Mucosa of descending colon (tissue), 3 donors: ENCODE data around the gene BCAN. TPM values are rescaled to one million over a fixed set of nuclear protein-coding genes. Genes with fewer than 3 reads are reported as not detected.
A peak's percentile ranks its signal among the peaks of the same experiment; 100 is the strongest.
"Not testable (repeated sequence)": the region's sequence is repeated elsewhere in the genome, so short reads cannot be mapped to it uniquely, and the experiment has no call there.

Experiments used
- ATAC-seq: fragments of 200-7000 bp; cut with Tn5 transposase; one replicate; pipeline ENCODE4 v1.9.1; 2020; ENCODE audit warnings: mild to moderate bottlenecking, moderate library complexity
- DNase-seq, 3 donors: peaks; one replicate each; pipeline ENCODE4 v3.0.0-alpha.2; 2020
- H3K36me3 ChIP-seq: fragments of 200-600 bp; one replicate; pipeline ENCODE4 v1.8.0; 2021; ENCODE audit warnings: low read depth, mild to moderate bottlenecking
- H3K4me1 ChIP-seq: fragments of 200-600 bp; one replicate; pipeline ENCODE4 v1.8.0; 2021; ENCODE audit warnings: low read depth, mild to moderate bottlenecking
- H3K4me3 ChIP-seq: fragments of 200-600 bp; one replicate; pipeline ENCODE4 v1.8.0; 2021; ENCODE audit warnings: mild to moderate bottlenecking
- H3K9me3 ChIP-seq: fragments of 200-600 bp; one replicate; pipeline ENCODE4 v1.8.0; 2021; ENCODE audit warnings: mild to moderate bottlenecking
- CTCF ChIP-seq: fragments of 200-600 bp; IDR thresholded peaks from one replicate; pipeline ENCODE4 v1.8.0; 2022; ENCODE audit warnings: antibody characterized with exemption, mild to moderate bottlenecking
- intact Hi-C, 2 donors: fragments of 100-400 bp; cut with DNase I in 1 of 2; cut with micrococcal nuclease in 1 of 2; formaldehyde crosslinking; loops; one replicate each; pipeline versions ENCODE4 v1.11.0 to v1.11.1; 2022; cut with DNase I, micrococcal nuclease
- total RNA-seq, 3 donors: library from RNA; stranded (reverse); fragmentation: NEBNext Ultra II Directional in 2 of 3; extraction: Animal tissue kit (Norgen Biotek cat#: 25700) in 2 of 3; gene quantifications; one replicate each; pipeline versions ENCODE4 v1.2.1 to v1.2.4, GENCODE V29; 2021 to 2023
- donor health status: DM: no; HTN: no; CAD: no; lungs with moderate emphysema.
- donor health status: DM: no; HTN: no; CAD: no.
- donor health status: DM: no; HTN: yes; CAD: no.

Gene BCAN
- total RNA-seq, 3 donors from 2014 or later: 0.14 to 0.79 TPM; not detected in 1

DNA sequence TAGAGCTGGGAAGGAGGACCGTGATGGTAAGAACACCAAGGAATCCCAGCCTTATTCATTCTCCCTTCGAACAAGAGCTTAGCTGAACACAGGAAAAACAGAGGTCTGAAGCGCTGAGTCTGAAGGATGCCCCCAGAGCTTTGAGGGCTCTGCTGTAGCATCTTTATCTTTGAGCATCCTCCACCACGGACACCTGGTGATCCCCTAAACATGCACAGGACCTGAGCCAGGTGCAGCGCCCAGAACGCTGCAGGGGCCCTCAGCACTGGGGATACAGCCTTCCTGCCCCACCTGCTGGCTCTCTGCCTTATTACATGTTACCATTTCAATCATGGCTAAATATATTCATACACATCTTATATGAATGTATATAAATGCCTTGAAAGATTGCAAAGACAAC lies 32.9 kb upstream of the BCAN start:
- no peak overlapping the region for H3K4me3 ChIP-seq
- no peaks in the 10 kb centered on the region for H3K9me3 ChIP-seq
- TF ChIP-seq CTCF: no peak
- peaks cover 4% of the 10 kb centered on the region for H3K36me3 ChIP-seq
- intact Hi-C loops: loop anchor here (10.0 kb wide), 2 partner anchors 124 to 154 kb away; no protein-coding TSS in a partner anchor
- DNase-seq (peak in 1 of 3 donors; percentile 74), ATAC-seq (peak; percentile 83)
- H3K4me1 ChIP-seq: no peaks in the 10 kb centered on the region

GRCh38 chr1:156610072-156610471 lies 31.8 kb upstream of the BCAN start:
- not testable (repeated sequence) for ATAC-seq

GRCh38 chr1:156612666-156613065 lies 29.3 kb upstream of the BCAN start:
- peaks cover 4% of the 10 kb centered on the region for H3K36me3 ChIP-seq
- DNase-seq (no peak), ATAC-seq (no peak)
- H3K4me3 ChIP-seq: no peak overlapping the region
- H3K9me3 ChIP-seq: no peaks in the 10 kb centered on the region
- intact Hi-C loops: loop anchor here in 1 of 2 donors (10.0 kb wide), 1 partner anchor 228 kb away; no protein-coding TSS in a partner anchor
- no peaks in the 10 kb centered on the region for H3K4me1 ChIP-seq
- no peak for TF ChIP-seq CTCF

More at GRCh38 chr1:156610072-156610471, 31.8 kb upstream of the BCAN start:
- not testable (repeated sequence) for H3K36me3 ChIP-seq, H3K9me3 ChIP-seq, H3K4me3 ChIP-seq, DNase-seq, H3K4me1 ChIP-seq
- intact Hi-C loops: loop anchor here in 1 of 2 donors (10.0 kb wide), 1 partner anchor 225 kb away; no protein-coding TSS in a partner anchor

DNA sequence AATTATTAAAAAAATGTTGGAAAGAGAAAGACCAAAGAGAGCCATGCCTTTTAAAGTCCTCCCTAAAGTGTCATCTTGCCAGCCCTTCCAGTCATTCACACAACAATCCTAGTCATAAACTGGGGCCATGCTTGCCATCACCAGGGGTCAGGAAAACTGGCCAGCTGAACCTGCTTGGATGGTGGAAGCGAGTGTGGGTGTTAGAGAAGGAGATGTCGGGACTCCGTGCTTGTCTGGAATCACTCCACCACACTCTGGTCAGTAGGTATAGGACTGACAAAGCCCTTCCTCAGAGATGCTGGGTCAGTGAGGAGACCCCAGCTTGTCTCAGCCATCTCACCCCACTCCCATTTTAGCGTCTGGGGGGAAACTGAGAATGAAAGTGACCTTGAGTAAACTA lies 26.0 kb upstream of the BCAN start:
- Histone ChIP-seq H3K4me3 (no peak overlapping the region), H3K9me3 (no peaks in the 10 kb centered on the region), H3K36me3 (no peaks in the 10 kb centered on the region), H3K4me1 (no peaks in the 10 kb centered on the region)
- no peak for DNase-seq
- TF ChIP-seq CTCF: no peak
- intact Hi-C loops: loop anchor here in 1 of 2 donors (10.0 kb wide), 1 partner anchor 231 kb away; no protein-coding TSS in a partner anchor
- ATAC-seq: no peak

DNA sequence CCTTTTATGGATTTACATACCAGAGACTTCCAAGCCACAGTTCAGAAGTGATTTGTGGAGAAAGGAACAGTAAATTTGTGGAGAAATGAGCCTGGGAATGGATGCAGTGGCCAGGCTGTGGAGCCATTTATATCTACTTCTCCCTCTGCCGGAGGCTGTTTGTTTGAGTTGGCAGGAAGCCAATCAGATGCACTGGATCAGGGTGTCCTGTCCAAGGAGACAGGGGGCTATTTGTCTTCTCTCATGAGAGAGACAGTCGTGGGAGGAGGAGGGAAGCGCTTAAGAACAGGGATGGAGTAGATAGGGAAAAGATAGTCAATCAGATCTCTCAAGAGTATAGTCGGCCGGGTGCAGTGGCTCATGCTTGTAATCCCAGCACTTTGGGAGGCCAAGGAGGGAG lies 25.5 kb upstream of the BCAN start:
- Histone ChIP-seq H3K9me3 (no peaks in the 10 kb centered on the region), H3K4me3 (no peak overlapping the region), H3K4me1 (no peaks in the 10 kb centered on the region), H3K36me3 (no peaks in the 10 kb centered on the region)
- TF ChIP-seq CTCF: no peak
- DNase-seq (no peak), ATAC-seq (peak; percentile 42)
- intact Hi-C loops: loop anchor here in 1 of 2 donors (10.0 kb wide), 1 partner anchor 232 kb away; no protein-coding TSS in a partner anchor

DNA sequence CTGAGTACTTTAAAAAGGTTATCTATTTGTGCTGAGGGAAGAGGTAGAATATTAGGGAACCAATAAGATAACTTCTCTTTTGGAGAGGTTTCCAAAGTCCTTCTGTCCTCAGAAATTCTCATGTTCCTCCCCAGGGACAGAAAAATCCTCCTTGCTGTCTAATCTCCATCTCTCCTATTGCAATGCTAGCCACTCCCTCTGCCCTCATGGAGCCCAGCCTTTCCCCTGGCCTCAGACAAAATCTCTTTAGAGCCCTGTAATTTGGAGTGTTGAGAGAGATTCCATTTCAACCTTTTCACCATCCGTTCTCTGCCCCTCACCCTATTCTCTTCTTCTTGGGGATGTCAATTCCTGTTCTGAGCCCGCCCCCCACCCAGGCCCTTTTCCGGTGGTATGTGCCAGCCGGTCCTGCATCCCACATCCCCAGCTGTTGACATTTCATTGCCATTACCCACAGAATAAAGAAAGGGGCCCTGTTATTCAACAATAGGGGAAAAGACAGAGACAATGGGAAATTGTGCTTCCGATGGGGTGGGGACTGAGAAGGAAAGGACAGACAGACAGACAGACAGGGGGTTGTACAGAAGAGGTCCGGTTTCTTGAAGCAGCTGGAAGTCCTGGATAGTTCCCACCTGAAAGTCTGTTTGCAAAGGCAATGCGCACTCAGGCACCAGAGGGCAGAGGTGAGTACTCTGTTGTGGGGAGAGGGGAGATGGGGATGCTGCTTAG lies 22.9 kb upstream of the BCAN start, which contains the start of gene HAPLN2:
HAPLN2 (plus strand) TSS at position 563 of the 729 bp plus-strand sequence. CDS start 4,076 bp downstream, outside the sequence.
- DNase-seq (no peak), ATAC-seq (no peak)
- intact Hi-C loops: loop anchor here in 1 of 2 donors (10.0 kb wide), 1 partner anchor 234 kb away; no protein-coding TSS in a partner anchor
- H3K36me3 ChIP-seq: no peaks in the 10 kb centered on the region
- H3K9me3 ChIP-seq: no peaks in the 10 kb centered on the region
- TF ChIP-seq CTCF: no peak
- H3K4me3 ChIP-seq: no peak within 1 kb of the TSS
- H3K4me1 ChIP-seq: peaks cover 3% of the 10 kb centered on the region
